HG03575 (cell line): ENCODE data around the gene C14orf132.

ENCODE experiments used
- ATAC-seq: cut with Tn5 transposase; IDR thresholded peaks from one replicate; pipeline ENCODE4 v1.9.1; 2021; ENCODE audit not compliant: unreplicated experiment, insufficient number of reproducible peaks, low FRiP score; ENCODE audit errors: extremely low read depth

C14orf132 gene

GRCh38 chr14:96126783-96127271 is 87.7 kb downstream of the C14orf132 start:
- ATAC-seq: no peak

- no peak for ATAC-seq
These were observed 90.1 kb downstream of the C14orf132 start for GRCh38 chr14:96129128-96129736.

GRCh38 chr14:96130391-96130790 is 91.2 kb downstream of the C14orf132 start:
- no peak for ATAC-seq

- no peak for ATAC-seq
These were observed 91.7 kb downstream of the C14orf132 start for GRCh38 chr14:96130854-96131253.

GRCh38 chr14:96131836-96132235 is 92.7 kb downstream of the C14orf132 start:
- no peak for ATAC-seq

GRCh38 chr14:96134508-96134907 is 95.3 kb downstream of the C14orf132 start:
- no peak for ATAC-seq

- no peak for ATAC-seq
These were observed 96.1 kb downstream of the C14orf132 start for GRCh38 chr14:96135285-96135684.

- ATAC-seq: no peak
These were observed 97.3 kb downstream of the C14orf132 start for GRCh38 chr14:96136371-96137005.

GRCh38 chr14:96138241-96138640 is 99.1 kb downstream of the C14orf132 start:
- no peak for ATAC-seq

GRCh38 chr14:96139169-96139568 is 100.0 kb downstream of the C14orf132 start:
- no peak for ATAC-seq

- no peak for ATAC-seq
These were observed 100.7 kb downstream of the C14orf132 start for GRCh38 chr14:96139879-96140278.

GRCh38 chr14:96140952-96141351 is 101.8 kb downstream of the C14orf132 start:
- no peak for ATAC-seq
